HG03139 (cell line): Measurements from ENCODE around the gene CCDC188.

Source experiments
- ATAC-seq: cut with Tn5 transposase; IDR thresholded peaks from one replicate; pipeline ENCODE4 v1.9.1; 2021; ENCODE audit not compliant: unreplicated experiment

Gene CCDC188

GRCh38 chr22:20150381-20151275 lies at the start of gene CCDC188:
CCDC188 (minus strand) TSS chr22:20151055; CDS start chr22:20150986, 69 bp downstream.
- ATAC-seq: no peak

- no peak for ATAC-seq
These were observed 49.1 kb upstream of the CCDC188 start for GRCh38 chr22:20199906-20200305.

- ATAC-seq: no peak
These were observed 48.6 kb upstream of the CCDC188 start for GRCh38 chr22:20199413-20199842.

- ATAC-seq: no peak
These were observed 47.9 kb upstream of the CCDC188 start for GRCh38 chr22:20198557-20199319.

- ATAC-seq: no peak
These were observed 46.7 kb upstream of the CCDC188 start for GRCh38 chr22:20197407-20198030.

- no peak for ATAC-seq
These were observed 45.4 kb upstream of the CCDC188 start for GRCh38 chr22:20196094-20196842.

- no peak for ATAC-seq
These were observed 44.1 kb upstream of the CCDC188 start for GRCh38 chr22:20194681-20195593.

- ATAC-seq: no peak
These were observed 43.1 kb upstream of the CCDC188 start for GRCh38 chr22:20193761-20194494.

- ATAC-seq: no peak
These were observed 42.3 kb upstream of the CCDC188 start for GRCh38 chr22:20192972-20193760.

- no peak for ATAC-seq
These were observed 41.6 kb upstream of the CCDC188 start for GRCh38 chr22:20192293-20192971.

GRCh38 chr22:20191803-20192202 lies 40.9 kb upstream of the CCDC188 start:
- no peak for ATAC-seq

- ATAC-seq: no peak
These were observed 40.2 kb upstream of the CCDC188 start for GRCh38 chr22:20191000-20191515.

GRCh38 chr22:20188567-20188877 lies 37.7 kb upstream of the CCDC188 start:
- no peak for ATAC-seq

GRCh38 chr22:20187777-20188566 lies 37.1 kb upstream of the CCDC188 start:
- no peak for ATAC-seq

- no peak for ATAC-seq
These were observed 36.2 kb upstream of the CCDC188 start for GRCh38 chr22:20186871-20187546.

- ATAC-seq: no peak
These were observed 35.5 kb upstream of the CCDC188 start for GRCh38 chr22:20186183-20186870.
